Mammary epithelial cell (primary cell): ENCODE results near the gene WHAMM.

Experiments
- EZH2 ChIP-seq: IDR thresholded peaks from 2 replicates; pipeline ENCODE4 v1.6.1; 2012; ENCODE audit warnings: low read length, inconsistent platforms, borderline replicate concordance
- TF ChIP-seq, protein P1 (sequence below), 2 donors: IDR thresholded peaks in 1 of 2; conservative IDR thresholded peaks in 1 of 2; 2 replicates each; pipeline ENCODE4 v1.5.1; 2011 to 2012; ENCODE audit warnings: inconsistent platforms in 2 of 2, low read length in 2 of 2, mild to moderate bottlenecking in 2 of 2, control low read depth in 1 of 2, low read depth in 1 of 2; ENCODE audit not compliant: insufficient read depth in 1 of 2; ENCODE audit errors: extremely low read depth in 1 of 2

DNA sequence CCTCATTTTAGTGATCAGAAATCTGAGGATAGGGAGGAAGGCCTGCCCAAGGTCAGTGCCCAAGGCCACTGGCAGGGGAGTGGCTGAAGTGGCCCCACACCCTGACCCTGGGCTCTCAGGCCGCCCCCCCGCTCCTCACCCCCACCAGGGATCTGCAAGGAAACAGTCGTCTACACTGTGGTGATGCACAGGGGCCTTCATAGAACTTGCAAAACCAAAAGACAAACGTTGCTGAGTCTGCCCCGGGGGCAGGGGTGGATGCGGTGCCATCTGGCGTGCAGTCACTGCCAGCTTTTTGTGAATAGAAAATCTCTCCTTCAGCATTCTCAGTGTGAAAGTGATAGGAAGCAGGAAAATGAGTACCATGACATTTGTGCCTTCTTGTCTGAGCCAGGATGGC lies 41.3 kb downstream of the WHAMM start:
- TF ChIP-seq, protein P1, sequence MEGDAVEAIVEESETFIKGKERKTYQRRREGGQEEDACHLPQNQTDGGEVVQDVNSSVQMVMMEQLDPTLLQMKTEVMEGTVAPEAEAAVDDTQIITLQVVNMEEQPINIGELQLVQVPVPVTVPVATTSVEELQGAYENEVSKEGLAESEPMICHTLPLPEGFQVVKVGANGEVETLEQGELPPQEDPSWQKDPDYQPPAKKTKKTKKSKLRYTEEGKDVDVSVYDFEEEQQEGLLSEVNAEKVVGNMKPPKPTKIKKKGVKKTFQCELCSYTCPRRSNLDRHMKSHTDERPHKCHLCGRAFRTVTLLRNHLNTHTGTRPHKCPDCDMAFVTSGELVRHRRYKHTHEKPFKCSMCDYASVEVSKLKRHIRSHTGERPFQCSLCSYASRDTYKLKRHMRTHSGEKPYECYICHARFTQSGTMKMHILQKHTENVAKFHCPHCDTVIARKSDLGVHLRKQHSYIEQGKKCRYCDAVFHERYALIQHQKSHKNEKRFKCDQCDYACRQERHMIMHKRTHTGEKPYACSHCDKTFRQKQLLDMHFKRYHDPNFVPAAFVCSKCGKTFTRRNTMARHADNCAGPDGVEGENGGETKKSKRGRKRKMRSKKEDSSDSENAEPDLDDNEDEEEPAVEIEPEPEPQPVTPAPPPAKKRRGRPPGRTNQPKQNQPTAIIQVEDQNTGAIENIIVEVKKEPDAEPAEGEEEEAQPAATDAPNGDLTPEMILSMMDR (conservative IDR thresholded peaks at IDR 0.05 in 1 of 2, IDR thresholded peaks at IDR 0.05 in 1 of 2; ENCODE audit: extremely low read depth in 1 of 2, insufficient read depth in 1 of 2, low read depth in 1 of 2, low read length in 2 of 2): no peak
- TF ChIP-seq EZH2: no peak
